GM21576 (cell line): Measurements from ENCODE around the gene LIPI.
"Not testable (repeated sequence)": the region's sequence is repeated elsewhere in the genome, so short reads cannot be mapped to it uniquely, and the experiment has no call there.

Experiments
- ATAC-seq: cut with Tn5 transposase; IDR thresholded peaks from one replicate; pipeline ENCODE4 v1.9.1; 2021; ENCODE audit warnings: mild to moderate bottlenecking, moderate library complexity; ENCODE audit not compliant: unreplicated experiment

LIPI gene

GRCh38 chr21:14120091-14120734, 90.5 kb downstream of the LIPI start:
- peak; percentile 57 for ATAC-seq

- ATAC-seq, result no peak
Observed at GRCh38 chr21:14119038-14119437, 91.7 kb downstream of the LIPI start.

- peak; percentile 87 for ATAC-seq
Observed at GRCh38 chr21:14116080-14116481, 94.7 kb downstream of the LIPI start.

GRCh38 chr21:14115646-14116045, 95.1 kb downstream of the LIPI start:
- ATAC-seq, result no peak

- ATAC-seq, result no peak
Observed at GRCh38 chr21:14114251-14114650, 96.5 kb downstream of the LIPI start.

- not testable (repeated sequence) for ATAC-seq
Observed at GRCh38 chr21:14104564-14104963, 106.2 kb downstream of the LIPI start.

- ATAC-seq, result no peak
Observed at GRCh38 chr21:14099570-14099969, 111.2 kb downstream of the LIPI start.

GRCh38 chr21:14097881-14098499, 112.8 kb downstream of the LIPI start:
- ATAC-seq, result no peak

- no peak for ATAC-seq
Observed at GRCh38 chr21:14096577-14096976, 114.2 kb downstream of the LIPI start.

GRCh38 chr21:14096172-14096571, 114.6 kb downstream of the LIPI start:
- no peak for ATAC-seq

- ATAC-seq, result no peak
Observed at GRCh38 chr21:14095056-14095455, 115.7 kb downstream of the LIPI start.

- no peak for ATAC-seq
Observed at GRCh38 chr21:14092834-14093560, 117.8 kb downstream of the LIPI start.

- not testable (repeated sequence) for ATAC-seq
Observed at GRCh38 chr21:14090184-14090583, 120.6 kb downstream of the LIPI start.

- no peak for ATAC-seq
Observed at GRCh38 chr21:14088391-14088790, 122.4 kb downstream of the LIPI start.

GRCh38 chr21:14086553-14086952, 124.2 kb downstream of the LIPI start:
- no peak for ATAC-seq

- ATAC-seq, result no peak
Observed at GRCh38 chr21:14084701-14085100, 126.1 kb downstream of the LIPI start.

- no peak for ATAC-seq
Observed at GRCh38 chr21:14084068-14084501, 126.7 kb downstream of the LIPI start.

GRCh38 chr21:14080764-14081096, 130.0 kb downstream of the LIPI start:
- no peak for ATAC-seq

GRCh38 chr21:14080040-14080763, 130.6 kb downstream of the LIPI start:
- ATAC-seq, result no peak

- no peak for ATAC-seq
Observed at GRCh38 chr21:14078746-14079375, 131.9 kb downstream of the LIPI start.
